A549 treated with AZD9567 at 1 μM for 4 hours (cell line): ENCODE results near the gene DIAPH1. TPM values are rescaled to one million over a fixed set of nuclear protein-coding genes. Genes with fewer than 3 reads are reported as not detected.

Source experiments
- total RNA-seq: library from RNA; stranded (reverse); fragments of 200-300 nt; extraction: Qiagen RNA extraction; gene quantifications from 5 replicates; pipeline ENCODE4 v1.2.3, GENCODE V29; 2022; ENCODE audit not compliant: insufficient read depth

Gene DIAPH1
- 92.4 to 100 TPM (median 96.5 TPM) in 5 replicates for total RNA-seq

DNA sequence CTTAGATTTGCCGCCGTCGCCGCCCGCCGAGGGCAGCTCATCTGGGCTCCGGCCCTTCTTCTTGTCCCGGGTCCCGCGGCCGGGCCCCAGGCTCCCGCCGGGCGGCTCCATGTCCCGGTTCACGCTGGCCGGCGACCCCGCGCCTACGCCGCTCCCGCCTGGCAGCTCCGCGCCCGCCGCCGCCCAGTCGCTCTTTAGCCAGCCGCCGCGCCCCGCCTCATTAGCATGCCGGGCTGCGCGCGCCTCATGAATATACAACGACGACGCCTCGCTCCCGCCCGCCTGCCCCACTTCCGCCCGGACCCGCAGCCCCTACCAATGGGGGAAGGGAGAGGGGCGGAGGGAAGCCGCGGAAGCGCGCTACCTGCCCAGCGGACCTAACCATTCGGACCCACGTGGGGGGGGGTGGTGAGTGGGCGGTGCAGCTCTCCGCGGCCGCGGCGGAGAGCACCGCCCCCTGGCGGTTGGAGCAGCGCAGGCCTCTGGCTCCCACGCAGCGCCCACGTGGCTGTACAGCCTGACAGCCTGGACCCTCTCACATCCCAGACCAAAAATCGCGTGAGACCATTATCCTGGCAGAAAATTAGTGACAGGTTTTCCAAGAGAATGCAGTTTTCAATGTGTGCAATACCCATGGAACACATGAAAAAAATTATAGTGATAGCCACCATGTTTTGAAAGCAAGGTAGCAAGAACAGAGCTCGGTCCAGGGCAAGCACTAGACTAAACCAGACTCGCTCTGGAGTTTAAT is at the start of gene DIAPH1:
TSS of gene DIAPH1 (minus strand) at position 197 of the 751 bp plus-strand sequence. CDS start at position 111, 86 bp downstream.

GRCh38 chr5:141650851-141651727 is 32.3 kb upstream of the DIAPH1 start, which contains the start of gene FCHSD1:
FCHSD1 (minus strand) TSS chr5:141651418; CDS start chr5:141651368, 50 bp downstream.

DNA sequence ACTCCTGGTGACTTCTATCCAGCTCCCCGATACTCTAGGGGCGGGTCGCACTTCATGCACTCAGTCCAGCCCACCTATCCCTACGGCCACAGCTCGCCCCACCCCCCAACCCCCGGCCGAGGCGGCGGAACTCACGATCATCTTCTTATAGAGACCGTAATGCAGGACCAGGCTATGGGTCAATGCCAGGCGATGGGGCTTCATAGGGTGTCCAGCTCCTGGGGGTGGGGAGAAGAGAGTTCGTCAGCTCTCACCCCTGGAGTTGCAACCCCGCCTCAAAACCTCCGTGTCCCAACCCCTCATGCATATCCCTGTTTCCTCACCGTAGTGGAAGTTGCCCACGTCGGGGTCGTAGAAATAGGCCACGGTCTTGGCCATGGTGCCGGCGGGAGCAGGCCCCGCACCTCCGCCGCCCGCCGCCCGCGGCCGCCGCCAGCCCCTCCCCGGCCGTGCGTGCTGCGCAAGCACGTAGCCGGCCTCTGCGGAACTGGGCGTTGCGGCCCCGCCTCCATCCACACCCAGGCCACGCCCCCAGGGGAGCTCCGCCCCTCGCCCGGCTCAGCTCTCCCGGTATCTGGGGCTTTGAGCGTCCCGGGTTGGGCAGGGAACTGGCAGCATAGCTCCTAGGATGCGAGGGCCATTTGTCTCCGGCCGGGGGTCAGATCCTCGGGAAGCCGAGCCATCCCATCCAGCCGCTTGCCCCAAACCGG is 17.8 kb upstream of the DIAPH1 start, which contains the start of the genes HDAC3 and RELL2:
TSS of gene HDAC3 (minus strand) at position 437 of the 710 bp plus-strand sequence. CDS start at position 378, 59 bp downstream.
TSS of gene RELL2 (plus strand) at position 585 of the 710 bp plus-strand sequence. CDS start 1,229 bp downstream, outside the sequence.

GRCh38 chr5:141488591-141489561 is 129.9 kb downstream of the DIAPH1 start, which contains the start of gene PCDHGC5:
PCDHGC5 (plus strand) TSS chr5:141489081; CDS start chr5:141489241, 160 bp downstream.

GRCh38 chr5:141484641-141485311 is 134.0 kb downstream of the DIAPH1 start, which contains the start of gene PCDHGC4:
PCDHGC4 (plus strand) TSS chr5:141485030; CDS start chr5:141485174, 144 bp downstream.

DNA sequence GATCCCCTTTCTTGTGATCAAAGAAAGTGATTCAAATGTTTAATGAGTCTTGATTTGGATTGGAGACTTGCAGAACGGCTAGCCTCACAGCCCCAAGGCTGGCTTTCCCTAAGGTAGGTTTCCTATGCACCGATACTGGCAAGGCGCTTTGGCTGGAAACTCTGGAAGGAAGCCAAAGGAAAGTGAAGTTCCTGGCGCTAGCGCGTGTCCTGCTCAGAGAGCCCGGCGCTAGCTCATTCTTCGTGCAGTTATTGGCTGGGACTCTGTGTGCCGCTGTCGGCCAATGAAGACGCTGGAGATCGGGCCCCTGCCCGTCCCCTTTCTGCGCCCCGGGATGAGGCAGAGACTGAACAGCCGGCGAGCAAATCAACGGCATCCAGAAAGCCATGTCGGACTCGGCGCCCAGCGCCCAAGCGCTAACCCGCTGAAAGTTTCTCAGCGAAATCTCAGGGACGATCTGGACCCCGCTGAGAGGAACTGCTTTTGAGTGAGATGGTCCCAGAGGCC is 143.1 kb downstream of the DIAPH1 start, which contains the start of gene PCDHGC3:
TSS of gene PCDHGC3 (plus strand) at position 342 of the 507 bp plus-strand sequence. CDS start at position 493, 151 bp downstream.

Other genes with a start within 250 kb of the DIAPH1 start
- gene PCDHGB3, start 248.8 kb downstream of the DIAPH1 start, total RNA-seq, result 0.14 to 0.80 TPM (median 0.26 TPM) in 5 replicates
- gene PCDHGA6, start 245.1 kb downstream of the DIAPH1 start, total RNA-seq, result 0.14 to 0.20 TPM (median 0.18 TPM) in 4 of 5 replicates, not detected in the other
- gene PCDHGA7, start 236.3 kb downstream of the DIAPH1 start, total RNA-seq, result 0.44 to 0.91 TPM (median 0.79 TPM) in 5 replicates
- 0.66 to 0.88 TPM (median 0.85 TPM) in 5 replicates for gene PCDHGB4, start 231.3 kb downstream of the DIAPH1 start, total RNA-seq
- 0.02 to 0.05 TPM (median 0.04 TPM) in 4 of 5 replicates, not detected in the other for gene PCDHGA8, start 226.4 kb downstream of the DIAPH1 start, total RNA-seq
- gene PCDHGB5, start 221.1 kb downstream of the DIAPH1 start, total RNA-seq, result 1.9 to 2.9 TPM (median 2.4 TPM) in 5 replicates
- gene PCDHGA9, start 216.2 kb downstream of the DIAPH1 start, total RNA-seq, result 0.02 to 0.07 TPM (median 0.04 TPM) in 4 of 5 replicates, not detected in the other
- 0.05 to 0.11 TPM (median 0.09 TPM) in 4 of 5 replicates, not detected in the other for gene PCDHGB6, start 211.0 kb downstream of the DIAPH1 start, total RNA-seq
- 0.05 TPM in 1 of 5 replicates, not detected in the others for gene PCDHGA10, start 206.0 kb downstream of the DIAPH1 start, total RNA-seq
- gene PCDHGB7, start 201.3 kb downstream of the DIAPH1 start, total RNA-seq, result 0.05 to 0.70 TPM (median 0.06 TPM) in 5 replicates
- gene PCDHGA11, start 197.9 kb downstream of the DIAPH1 start, total RNA-seq, result 0.01 to 0.03 TPM (median 0.02 TPM) in 3 of 5 replicates, not detected in the others
- 0.01 to 0.02 TPM (median 0.02 TPM) in 3 of 5 replicates, not detected in the others for gene PCDHGA12, start 188.5 kb downstream of the DIAPH1 start, total RNA-seq
- 4.8 to 6.7 TPM (median 5.3 TPM) in 5 replicates for gene PCDHGC3, start 143.0 kb downstream of the DIAPH1 start, total RNA-seq
- gene PCDHGC4, start 134.0 kb downstream of the DIAPH1 start, total RNA-seq, result 0.03 to 0.06 TPM in 2 of 5 replicates, not detected in the others
- 0.01 TPM in 2 of 5 replicates, not detected in the others for gene PCDHGC5, start 129.9 kb downstream of the DIAPH1 start, total RNA-seq
- gene HDAC3, start 17.8 kb upstream of the DIAPH1 start, total RNA-seq, result 24.4 to 57.5 TPM (median 54.5 TPM) in 5 replicates
- 2.8 to 5.0 TPM (median 4.4 TPM) in 5 replicates for gene RELL2, start 18.0 kb upstream of the DIAPH1 start, total RNA-seq
- 7.8 to 12.3 TPM (median 10.5 TPM) in 5 replicates for gene FCHSD1, start 32.4 kb upstream of the DIAPH1 start, total RNA-seq
- gene ARAP3, start 63.2 kb upstream of the DIAPH1 start, total RNA-seq, result 3.8 to 5.0 TPM (median 4.4 TPM) in 5 replicates